ENCODE data around the gene CACNA2D3.
"Not testable (repeated sequence)": the region's sequence is repeated elsewhere in the genome, so short reads cannot be mapped to it uniquely, and the experiment has no call there.

The CACNA2D3 gene

GRCh38 chr3:54437271-54437670 lies 314.9 kb downstream of the CACNA2D3 start:
- no peak for DNase-seq (ENCODE audit: low spot score)
- no peak for TF ChIP-seq CTCF (IDR thresholded peaks at IDR 0.05; ENCODE audit: extremely low read depth, missing control alignments)

GRCh38 chr3:54443561-54444161 lies 321.3 kb downstream of the CACNA2D3 start:
- no peak for TF ChIP-seq CTCF (IDR thresholded peaks at IDR 0.05; ENCODE audit: extremely low read depth, missing control alignments)
- DNase-seq (ENCODE audit: low spot score): no peak

- TF ChIP-seq CTCF (IDR thresholded peaks at IDR 0.05; ENCODE audit: extremely low read depth, missing control alignments): no peak
- no peak for DNase-seq (ENCODE audit: low spot score)
These were observed 323.3 kb downstream of the CACNA2D3 start for GRCh38 chr3:54445630-54446029.

- no peak for TF ChIP-seq CTCF (IDR thresholded peaks at IDR 0.05; ENCODE audit: extremely low read depth, missing control alignments)
- DNase-seq (ENCODE audit: low spot score): no peak
These were observed 325.1 kb downstream of the CACNA2D3 start for GRCh38 chr3:54447427-54447826.

- no peak for DNase-seq (ENCODE audit: low spot score)
- TF ChIP-seq CTCF (IDR thresholded peaks at IDR 0.05; ENCODE audit: extremely low read depth, missing control alignments): no peak
These were observed 332.5 kb downstream of the CACNA2D3 start for GRCh38 chr3:54454806-54455205.

GRCh38 chr3:54458357-54458756 lies 336.0 kb downstream of the CACNA2D3 start:
- TF ChIP-seq CTCF (IDR thresholded peaks at IDR 0.05; ENCODE audit: extremely low read depth, missing control alignments): no peak
- no peak for DNase-seq (ENCODE audit: low spot score)

- not testable (repeated sequence) for DNase-seq (ENCODE audit: low spot score)
These were observed 342.2 kb downstream of the CACNA2D3 start for GRCh38 chr3:54464554-54464953.

- no peak for TF ChIP-seq CTCF (IDR thresholded peaks at IDR 0.05; ENCODE audit: extremely low read depth, missing control alignments)
- DNase-seq (ENCODE audit: low spot score): no peak
These were observed 354.5 kb downstream of the CACNA2D3 start for GRCh38 chr3:54476891-54477290.
